Mononuclear cell (primary cell): ENCODE results near the gene SBDS. TPM values are rescaled to one million over a fixed set of nuclear protein-coding genes. Genes with fewer than 3 reads are reported as not detected.

Experiments
- total RNA-seq: library from RNA; depleted of rRNA; stranded (reverse); fragments of >200 nt; gene quantifications from one replicate; pipeline ENCODE4 v1.2.3, GENCODE V29; 2012

SBDS gene
- total RNA-seq, 1 donor: 174 TPM

Other genes starting within 250 kb of the SBDS start
- gene TMEM248, start 74.4 kb downstream of the SBDS start, total RNA-seq: 82.9 TPM
- gene TYW1, start 1.2 kb upstream of the SBDS start, total RNA-seq: 17.4 TPM